Upper lobe of left lung (tissue), 4 donors: Measurements from ENCODE around the gene SLC43A3.

Source experiments
- POLR2A ChIP-seq, 4 donors: fragments of 450-650 bp; IDR thresholded peaks; one replicate each; pipeline ENCODE4 v1.5.1; 2016 to 2017; ENCODE audit warnings: antibody characterized with exemption in 4 of 4, mild to moderate bottlenecking in 2 of 4
- TF ChIP-seq, protein P1 (sequence below), 6 experiments: fragments of 450-650 bp in 4 of 6; fragments of 200-600 bp in 2 of 6; sonication (generic) in 2 of 6; IDR thresholded peaks; one replicate each; pipeline ENCODE4 v1.5.1; 2016 to 2019; ENCODE audit warnings: antibody characterized with exemption in 6 of 6

DNA sequence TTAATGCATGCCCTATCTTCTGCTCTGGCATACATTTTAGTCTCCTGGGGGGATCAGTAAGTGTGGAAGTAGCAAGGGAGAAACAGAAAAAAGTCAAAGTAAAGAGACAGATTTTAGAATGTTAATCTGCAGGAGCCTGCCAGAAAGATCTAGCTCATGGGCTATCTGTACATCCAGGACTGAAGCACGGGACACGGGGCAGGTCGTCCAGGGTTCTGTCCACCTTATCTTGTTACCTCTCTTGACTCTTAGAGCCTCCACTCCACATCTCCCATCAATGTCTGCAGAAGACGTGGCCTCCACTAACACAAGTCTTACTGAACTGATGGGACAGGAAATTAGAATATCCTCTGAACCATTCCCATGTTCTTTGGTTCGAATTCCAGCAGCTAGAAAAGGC lies 1.7 kb upstream of the SLC43A3 start:
- TF ChIP-seq, protein P1, sequence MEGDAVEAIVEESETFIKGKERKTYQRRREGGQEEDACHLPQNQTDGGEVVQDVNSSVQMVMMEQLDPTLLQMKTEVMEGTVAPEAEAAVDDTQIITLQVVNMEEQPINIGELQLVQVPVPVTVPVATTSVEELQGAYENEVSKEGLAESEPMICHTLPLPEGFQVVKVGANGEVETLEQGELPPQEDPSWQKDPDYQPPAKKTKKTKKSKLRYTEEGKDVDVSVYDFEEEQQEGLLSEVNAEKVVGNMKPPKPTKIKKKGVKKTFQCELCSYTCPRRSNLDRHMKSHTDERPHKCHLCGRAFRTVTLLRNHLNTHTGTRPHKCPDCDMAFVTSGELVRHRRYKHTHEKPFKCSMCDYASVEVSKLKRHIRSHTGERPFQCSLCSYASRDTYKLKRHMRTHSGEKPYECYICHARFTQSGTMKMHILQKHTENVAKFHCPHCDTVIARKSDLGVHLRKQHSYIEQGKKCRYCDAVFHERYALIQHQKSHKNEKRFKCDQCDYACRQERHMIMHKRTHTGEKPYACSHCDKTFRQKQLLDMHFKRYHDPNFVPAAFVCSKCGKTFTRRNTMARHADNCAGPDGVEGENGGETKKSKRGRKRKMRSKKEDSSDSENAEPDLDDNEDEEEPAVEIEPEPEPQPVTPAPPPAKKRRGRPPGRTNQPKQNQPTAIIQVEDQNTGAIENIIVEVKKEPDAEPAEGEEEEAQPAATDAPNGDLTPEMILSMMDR (IDR thresholded peaks at IDR 0.05): no peak
- TF ChIP-seq POLR2A (IDR thresholded peaks at IDR 0.05): no peak
